NK-92 treated with Interleukin-12 subunit alpha and Interleukin-12 subunit beta, amount 100 ng/mL, for 24 hours (cell line): ENCODE data around the gene GRIK1.
"Not testable (repeated sequence)": the region's sequence is repeated elsewhere in the genome, so short reads cannot be mapped to it uniquely, and the experiment has no call there.

ENCODE experiments used
- DNase-seq: peaks from one replicate; lab custom pipeline; 2025; lab: John Stamatoyannopoulos, UW

Gene GRIK1

DNA sequence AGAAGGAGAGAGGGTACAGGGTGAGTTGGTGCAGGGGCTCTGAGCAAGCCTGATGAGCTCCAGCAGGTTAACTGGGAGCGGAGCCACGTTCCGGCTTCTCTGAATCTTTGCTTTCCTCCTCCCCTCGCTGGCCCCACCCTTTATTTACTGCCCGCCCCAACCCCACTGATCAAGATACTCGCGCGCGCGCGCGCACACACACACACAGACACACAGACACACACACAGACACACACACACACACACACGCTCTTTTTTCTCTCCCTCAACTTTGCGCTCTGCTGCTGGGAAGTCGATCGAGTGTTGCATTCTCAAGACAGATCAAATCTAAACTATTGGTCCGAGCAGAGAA, at the start of gene GRIK1:
TSS of gene GRIK1 (minus strand) at position 73 of the 352 bp plus-strand sequence.
- DNase-seq, result no peak

DNA sequence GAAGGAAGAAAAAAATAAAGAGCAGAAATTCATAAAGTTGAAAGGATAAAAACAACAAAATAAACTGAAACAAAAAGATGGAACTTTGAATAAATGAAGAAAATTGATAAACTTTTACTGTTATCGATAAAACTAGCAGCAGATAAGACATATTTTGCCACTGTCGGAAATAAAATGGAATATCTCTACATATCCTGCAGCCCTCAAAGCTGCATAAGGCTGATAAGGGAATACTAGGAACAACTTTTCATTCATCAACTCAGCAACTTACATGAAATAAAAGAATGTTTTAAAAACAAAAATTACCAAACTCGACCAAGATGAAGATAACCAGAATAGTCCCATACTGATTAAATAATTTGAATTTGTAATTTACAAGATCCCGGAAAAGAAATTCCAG, 48.0 kb upstream of the GRIK1 start:
- DNase-seq, result no peak

DNA sequence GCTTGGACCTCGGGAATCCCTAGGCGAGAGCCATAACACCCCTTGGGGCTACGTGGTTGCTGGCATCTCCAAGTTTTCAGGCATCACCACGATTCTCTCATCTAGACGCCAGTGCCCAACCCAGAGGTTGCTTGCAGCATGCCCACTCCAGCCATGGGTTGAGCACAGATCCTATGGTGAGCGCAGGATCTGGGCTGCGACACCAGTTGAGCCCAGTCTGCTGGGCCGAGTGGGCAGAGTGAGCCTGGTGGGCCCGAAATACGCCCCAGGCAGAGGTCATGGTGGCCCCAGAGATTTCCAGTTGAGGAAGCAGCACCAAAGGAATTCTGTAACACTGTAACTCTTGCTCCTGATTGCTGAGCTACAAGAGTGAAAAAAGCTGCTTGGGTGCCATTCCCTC, 46.1 kb upstream of the GRIK1 start:
- DNase-seq, result no peak

DNA sequence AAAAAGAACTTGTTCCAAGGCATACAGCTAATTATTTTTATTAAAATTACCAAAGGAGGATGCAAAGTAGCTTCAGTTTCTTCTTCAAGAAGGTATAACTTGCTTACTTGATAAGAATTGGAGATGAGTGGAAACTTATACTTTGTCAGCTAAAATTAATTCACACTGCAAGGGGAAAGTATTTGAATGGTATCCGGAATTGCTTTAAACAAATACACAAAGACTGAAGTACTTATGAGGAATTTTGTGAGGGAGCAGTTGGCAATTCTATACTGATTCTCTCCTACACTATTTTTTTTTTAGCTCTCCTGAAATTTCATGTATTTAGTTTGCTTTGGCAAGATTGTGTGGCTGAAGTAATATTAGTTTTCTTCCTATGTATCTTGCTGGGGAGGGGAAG, 39.2 kb upstream of the GRIK1 start:
- no peak for DNase-seq

DNA sequence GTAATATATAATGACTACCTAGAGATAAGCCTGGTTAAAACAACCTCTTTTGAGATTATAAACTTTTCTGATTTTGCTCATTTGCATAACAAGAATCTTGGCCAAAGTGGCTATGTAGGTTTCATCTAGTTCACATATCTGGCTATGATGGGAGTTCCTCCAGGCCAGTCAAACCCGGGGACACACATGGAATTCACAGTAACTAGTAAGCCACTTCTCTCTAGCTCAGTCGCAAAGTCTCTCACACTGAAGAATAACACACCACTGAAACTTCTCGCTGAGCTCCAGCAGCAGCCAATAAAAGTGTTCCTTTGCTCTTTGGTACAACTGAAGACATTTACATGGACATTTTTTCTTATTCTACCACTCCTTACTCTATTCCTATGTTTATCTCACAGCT, 36.0 kb upstream of the GRIK1 start:
- no peak for DNase-seq

DNA sequence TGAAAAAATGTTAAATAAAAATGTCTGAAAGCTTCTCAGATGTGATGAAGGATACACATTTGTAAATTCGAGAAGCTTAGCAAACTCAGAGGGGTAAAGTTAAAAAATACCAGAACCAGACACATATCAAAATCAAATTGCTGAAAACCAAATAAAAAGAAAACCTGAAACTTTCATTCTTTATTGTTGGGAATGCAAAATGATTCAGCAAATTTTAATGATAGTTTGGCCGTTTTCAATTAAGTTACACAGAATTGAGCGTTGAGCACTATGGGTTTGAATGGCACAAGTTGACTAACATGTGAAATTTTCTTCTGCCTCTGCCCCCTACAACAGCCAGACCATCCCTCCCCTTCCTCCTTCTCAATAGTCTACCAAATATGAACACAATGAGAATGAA, 33.5 kb upstream of the GRIK1 start:
- no peak for DNase-seq

DNA sequence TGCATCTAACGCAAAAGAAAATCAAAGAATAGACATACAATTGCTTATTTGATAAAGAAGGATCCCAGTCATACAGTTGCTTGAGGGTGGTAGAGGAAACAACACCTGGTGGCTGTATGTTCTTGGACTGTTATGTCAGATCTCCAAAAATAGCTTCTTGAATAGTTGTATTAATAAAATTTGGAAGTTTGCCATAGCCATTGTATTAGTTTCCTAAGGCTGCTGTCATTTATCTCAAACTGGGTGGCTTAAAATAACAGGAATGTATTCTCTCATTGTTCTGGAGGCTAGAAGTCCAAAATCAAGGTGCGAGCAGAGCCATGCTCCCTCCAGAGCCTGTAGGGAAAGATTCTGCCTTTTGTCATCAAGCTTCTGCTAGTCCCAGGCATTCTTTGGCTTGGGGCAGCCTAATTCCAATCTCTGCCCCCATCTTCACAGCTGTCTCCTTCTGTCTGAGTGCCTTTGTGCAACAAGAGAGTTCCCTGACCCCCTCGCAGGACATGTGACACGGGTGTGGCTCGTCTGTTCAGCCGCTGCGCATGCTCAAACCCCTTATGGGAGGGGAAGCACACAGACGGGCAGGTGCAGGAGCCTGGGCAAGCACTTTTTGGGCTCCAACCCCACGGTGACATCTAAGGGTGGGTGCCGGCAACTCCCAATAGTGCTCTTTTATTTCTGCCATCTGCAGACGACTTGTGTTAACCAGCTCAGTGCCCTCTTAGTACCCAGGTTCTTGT, 21.7 kb upstream of the GRIK1 start:
- DNase-seq, result no peak

DNA sequence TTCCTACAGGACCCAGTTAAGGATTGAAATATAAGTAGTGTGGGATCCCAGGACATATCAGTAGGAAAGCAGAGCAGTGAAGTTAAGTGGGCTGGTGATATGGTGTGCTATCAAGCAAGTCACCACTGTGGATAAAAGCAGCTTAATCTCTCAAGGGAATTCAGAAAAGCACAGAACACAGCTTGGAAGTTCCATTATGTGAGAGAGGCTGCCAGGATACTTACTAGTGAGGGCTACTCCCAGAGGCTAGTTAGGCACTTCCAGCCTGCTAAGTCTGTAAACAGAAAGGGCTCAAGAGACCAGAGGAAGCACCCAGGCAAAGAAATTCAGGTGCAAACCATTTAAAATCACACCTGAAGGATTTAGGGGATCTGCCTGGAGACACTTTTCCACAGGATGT, 18.8 kb upstream of the GRIK1 start:
- no peak for DNase-seq

DNA sequence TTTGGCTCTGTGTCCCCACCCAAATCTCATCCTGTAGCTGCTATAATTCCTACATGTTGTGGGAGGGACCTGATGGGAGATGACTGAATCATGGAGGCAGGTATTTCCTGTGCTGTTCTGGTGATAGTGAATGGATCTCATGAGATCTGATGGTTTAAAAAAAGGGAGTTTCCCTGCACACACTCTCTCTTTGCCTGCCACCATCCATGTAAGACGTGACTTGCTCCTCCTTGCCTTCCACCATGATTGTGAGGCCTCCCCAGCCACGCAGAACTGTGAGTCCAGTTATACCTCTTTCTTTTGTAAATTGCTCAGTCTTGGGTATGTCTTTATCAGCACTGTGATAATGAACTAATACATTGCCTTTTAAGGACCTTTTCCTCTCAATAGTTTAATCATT, 18.2 kb upstream of the GRIK1 start:
- DNase-seq, result not testable (repeated sequence)

DNA sequence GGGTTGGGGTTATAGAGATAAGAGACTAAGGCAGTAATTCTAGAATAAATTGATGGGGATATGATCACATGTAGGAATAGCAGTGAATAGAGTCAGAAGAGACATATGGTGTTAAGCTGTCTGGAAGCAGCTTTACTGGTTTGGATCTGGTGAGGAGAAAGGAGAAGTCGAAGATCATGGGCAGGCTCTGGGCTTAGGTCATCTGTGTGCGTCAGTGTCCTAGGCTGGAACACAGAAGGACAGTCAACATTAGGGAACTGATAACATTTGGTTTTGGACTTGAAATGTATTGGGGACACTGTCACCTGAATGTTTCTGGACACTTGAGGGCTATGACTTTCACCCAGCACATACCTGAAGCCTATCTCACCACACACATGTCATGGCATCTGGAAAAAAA, 13.9 kb upstream of the GRIK1 start:
- no peak for DNase-seq

DNA sequence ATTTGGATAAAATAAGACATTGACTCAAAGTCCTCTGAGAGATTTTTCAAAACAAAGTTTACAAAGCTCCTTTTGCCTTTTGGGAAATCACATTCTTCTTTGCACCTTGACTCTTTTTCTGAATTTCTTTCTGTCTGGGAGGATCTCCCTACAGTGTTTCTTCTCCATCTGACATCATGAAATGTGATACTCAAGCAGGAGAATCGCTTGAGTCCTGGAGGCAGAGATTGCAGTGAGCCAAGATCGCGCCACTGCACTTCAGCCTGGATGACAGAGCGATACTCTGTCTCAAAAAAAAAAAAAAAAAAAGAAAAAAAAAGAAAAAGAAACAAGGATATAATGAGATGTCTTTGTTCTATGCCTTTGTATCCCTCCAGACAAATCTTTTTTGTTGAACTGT, 13.3 kb upstream of the GRIK1 start:
- no peak for DNase-seq

DNA sequence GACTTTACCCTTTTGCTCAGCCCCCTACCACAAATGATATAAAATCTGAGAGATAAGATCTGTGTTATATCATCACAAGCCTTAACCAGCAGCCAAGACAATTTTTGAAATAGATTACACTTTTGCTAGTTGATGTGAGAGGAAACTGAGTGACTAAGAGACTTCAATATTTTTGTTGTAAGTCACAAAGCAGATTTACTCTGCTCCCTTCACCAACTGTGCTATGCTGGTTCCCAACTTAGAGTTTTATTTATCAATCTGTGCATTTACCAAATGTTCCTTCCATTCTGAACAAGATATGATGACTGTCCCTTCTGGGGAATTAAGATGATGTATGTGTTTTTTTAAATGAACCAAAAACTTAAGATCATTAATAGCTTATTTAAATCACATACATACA, 12.1 kb upstream of the GRIK1 start:
- DNase-seq, result no peak

DNA sequence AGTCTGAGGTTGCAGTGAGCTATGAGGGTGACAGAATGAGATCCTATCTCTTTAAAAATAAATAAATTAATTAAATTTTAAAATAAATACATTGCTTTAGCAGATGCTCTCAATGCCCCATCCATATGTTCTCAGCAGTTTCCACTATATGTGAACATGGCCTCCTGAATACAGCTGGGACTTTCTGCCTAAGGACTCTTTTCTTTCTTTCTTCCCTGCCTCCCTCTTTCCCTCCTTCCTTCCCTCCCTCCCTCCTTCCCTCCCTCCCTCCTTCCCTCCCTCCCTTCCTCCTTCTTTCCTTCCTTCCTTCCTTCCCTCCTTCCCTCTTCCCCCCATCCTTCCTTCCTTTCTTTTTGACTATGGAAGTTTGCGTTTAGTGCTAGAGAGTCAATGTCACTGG, 10.2 kb upstream of the GRIK1 start:
- DNase-seq, result no peak

DNA sequence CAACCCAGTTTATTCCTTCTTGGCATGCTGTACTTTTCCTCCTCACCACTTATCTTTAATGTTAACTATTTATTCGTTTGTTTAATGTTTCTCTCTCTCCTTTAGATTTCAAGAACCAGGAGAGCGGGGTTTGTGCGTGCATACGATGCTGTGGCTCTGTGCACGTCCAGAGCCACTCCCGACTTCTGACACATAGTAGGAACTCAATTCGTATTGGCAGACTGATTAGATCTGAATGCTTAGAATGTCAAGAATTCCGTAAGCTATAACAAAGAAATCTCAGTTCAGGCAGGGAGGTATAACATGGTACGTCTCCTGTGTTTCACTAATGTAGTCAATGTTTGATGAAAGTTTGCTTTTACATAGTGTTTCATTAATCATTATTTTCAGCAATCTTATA, 7.3 kb upstream of the GRIK1 start:
- no peak for DNase-seq

DNA sequence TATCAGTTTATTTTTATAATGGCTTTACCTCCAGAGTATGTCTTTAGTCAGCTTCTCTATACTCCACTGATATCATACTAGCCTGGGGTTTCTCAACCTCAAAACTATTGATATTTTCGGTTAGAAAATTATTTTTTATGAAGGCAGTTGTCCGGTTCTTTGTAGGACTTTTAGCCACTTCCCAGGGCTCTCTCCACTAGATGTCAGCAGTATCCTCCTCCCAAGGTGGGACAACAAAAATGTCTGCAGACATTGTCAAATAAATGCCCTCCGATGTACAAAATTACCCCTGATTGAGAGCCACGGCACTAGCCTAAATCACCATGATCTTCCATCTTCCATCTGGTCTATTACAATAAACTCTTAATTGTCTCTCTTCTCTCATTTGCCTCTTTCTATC, 4.1 kb upstream of the GRIK1 start:
- no peak for DNase-seq

DNA sequence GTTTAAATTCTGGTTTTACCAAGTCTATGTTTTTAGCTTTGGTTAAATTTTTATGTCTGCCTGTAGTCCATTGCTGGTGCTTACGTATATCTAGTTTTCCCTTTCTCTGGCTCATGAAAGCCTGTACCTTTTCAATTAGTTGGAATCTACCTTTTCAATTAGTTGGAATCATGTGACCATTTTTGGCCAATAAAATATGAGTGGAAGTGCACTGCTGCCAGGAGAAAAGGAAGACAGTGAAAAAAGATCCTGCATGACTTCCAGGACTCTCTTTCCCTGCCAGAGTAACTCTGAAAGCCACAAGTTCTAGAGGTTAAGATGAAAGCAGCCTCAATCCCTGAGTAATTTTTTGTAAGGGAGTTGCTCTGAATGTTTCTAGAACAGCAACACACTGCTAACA, 2.2 kb upstream of the GRIK1 start:
- no peak for DNase-seq

DNA sequence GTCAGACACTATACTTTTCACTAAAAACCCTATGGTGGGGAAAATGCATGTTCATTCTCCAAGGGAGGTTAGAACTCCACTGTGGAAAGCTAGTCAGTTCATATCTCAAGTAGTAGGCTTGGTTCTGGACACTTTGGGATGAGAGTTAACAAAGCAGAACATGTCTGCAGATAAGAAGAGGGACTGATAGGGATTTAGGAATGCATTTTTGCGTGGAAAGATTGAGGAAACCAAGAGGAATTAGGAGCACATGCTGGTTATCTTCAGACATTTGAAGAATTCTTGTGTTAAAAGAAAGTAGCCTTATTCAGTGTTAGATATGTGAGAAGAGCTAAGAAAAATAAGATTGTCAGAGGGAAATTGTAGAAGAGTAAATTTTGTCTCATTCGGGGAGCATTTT, 1.2 kb upstream of the GRIK1 start:
- no peak for DNase-seq

DNA sequence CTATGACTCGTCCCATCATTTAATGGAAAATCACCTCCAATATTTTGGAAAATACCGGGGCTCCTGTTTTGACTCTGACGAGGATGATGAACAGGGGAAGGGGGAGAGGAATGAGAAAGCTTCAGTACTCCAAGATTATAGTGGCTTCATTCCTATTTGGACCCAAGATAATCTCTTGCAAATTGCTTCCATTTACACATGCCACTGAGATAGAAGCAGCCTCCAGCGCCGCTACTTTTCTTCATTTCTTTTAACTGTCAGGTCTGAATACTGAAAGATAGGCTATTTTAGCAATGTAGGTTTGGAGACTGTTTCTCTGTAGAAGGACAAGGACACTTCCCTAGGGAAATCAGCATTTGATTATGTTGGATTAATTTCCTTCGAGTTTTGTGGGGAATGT, 565 bp upstream of the GRIK1 start:
- DNase-seq, result no peak

DNA sequence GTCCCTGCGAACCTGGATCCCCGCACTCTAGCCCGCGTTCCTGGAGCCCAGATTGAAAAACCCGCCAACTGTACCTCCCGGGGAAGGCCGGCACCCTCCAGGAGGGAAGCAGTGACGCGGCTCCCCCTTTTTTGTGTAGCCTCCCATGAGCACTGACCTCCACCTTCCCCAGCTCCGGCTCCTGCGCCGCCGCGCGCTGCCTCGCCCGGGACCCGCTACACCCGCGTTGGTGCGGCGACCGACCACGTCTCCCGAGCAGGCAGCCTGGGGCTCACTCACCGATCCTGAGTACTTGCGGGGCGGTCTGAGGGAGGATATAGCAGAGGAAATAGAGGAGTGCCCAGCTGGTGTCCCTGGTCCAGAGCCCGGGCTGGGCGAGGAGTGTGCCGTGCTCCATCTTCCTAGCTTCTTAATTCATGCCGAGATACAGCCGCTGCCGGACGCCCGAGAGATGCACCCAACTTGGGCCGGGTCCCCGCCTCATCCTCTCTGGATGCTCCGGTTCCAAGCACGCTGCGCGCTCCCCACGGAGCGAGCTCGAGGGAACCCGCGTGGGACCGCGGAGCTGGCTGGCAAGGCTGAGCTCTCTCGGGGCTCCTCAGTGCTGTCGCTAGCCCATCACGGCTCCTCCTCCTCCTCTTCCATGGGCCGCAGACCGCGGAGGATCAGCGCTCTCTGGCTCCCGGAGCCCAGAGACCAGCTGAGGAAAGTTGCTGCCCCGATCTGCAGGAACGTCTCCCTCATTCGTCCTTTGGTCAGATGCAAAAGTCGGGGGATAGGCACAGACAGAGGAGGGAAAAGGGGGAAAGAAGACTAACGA, 482 bp downstream of the GRIK1 start:
- no peak for DNase-seq

DNA sequence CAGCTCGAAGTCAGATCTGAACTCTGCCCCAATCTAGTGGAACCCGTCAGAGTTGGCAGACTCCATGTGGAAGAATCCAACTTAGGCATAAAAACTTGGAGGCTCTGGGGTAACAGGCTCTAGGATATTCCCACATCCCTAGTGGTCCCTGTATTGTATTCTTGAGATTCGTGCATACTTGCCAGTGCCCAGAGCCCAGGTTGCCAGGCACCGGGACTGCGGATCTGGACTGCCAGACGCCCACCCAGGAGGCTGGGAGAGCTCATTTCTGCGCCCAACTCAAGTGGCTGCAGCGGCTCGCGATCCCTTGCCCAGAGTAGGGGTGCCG, 1.1 kb downstream of the GRIK1 start:
- DNase-seq, result no peak

DNA sequence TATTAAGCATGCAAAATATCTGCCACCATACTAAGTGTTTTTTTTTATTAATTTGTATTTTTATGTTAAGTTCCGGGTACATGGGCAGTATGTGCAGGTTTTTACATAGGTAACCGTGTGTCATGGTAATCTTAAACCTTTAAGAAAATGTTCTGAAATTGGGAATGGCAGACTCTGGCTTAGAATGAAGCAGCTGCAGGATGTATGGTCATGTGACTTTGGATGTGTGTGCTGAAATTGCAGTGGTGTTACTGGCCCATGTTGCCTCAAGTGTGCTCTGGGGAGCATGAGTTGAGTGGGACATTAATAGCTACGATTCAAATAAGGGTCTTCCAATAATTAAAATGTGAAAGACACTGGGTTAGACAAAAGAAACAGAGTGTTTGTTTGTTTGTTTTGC, 6.7 kb downstream of the GRIK1 start:
- no peak for DNase-seq

DNA sequence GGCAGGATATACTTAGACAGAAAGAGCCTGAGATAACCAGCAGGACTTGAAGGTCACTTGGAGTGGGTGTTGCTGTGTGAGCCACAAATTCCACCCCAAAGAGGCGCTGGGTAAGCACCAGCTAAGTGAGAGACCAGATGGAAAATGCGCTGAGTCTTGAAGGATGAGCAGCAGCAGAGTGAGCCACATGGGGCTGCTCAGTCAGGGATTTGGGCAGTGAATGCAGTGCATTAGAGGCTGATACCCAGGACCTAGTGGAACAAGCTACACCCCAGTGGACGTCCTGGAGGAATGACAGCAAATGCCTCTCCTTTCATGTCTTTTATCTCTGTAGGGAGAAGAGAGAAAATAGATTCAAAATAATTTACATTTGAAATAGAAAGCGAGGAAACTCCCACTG, 11.3 kb downstream of the GRIK1 start:
- DNase-seq, result no peak

DNA sequence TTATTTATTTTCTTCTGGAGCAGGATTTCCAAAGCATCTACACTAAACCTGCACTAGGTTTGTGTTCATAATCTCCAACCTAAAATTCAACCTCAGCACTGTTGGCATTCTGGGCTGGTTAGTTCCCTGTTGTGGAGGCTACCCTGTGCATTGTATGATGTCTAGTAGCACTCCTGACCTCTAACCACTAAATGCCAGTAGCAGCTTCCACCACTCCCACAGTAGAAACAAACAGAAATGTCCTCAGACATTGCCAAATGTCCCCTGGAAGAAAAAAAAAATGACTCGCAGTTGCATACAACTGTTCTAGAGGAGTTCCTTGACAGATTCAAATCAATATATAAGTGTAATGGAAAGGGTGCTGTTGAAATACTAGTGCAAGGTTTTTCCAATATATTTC, 18.9 kb downstream of the GRIK1 start:
- no peak for DNase-seq

DNA sequence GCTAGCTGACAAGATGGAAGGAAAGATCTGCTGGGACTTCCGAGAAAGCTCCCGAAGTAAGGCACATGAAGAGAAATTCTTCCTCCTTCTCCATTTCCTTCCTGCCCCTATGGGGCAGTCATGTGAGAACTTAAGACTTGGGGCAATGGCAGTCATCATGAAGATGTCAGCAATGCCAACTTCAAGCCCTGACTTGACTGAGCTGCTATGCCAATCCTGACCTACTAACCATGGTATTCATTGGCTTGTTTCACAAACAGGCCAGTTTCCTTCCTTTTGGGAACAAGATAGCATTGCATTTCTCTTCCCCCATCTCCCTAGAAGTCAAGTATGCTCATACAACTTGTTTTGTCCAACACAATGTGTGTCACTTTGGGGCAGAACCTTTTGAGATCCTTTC, 25.5 kb downstream of the GRIK1 start:
- no peak for DNase-seq
